Measurements from ENCODE around the gene PUS10.
A peak's percentile ranks its signal among the peaks of the same experiment; 100 is the strongest.

The PUS10 gene

GRCh38 chr2:61023670-61024069 lies 5.6 kb upstream of the PUS10 start:
- TF ChIP-seq HDGF (IDR thresholded peaks at IDR 0.05; ENCODE audit: borderline replicate concordance) (no peak), ARNT (IDR thresholded peaks at IDR 0.05) (no peak), BHLHE40 (IDR thresholded peaks at IDR 0.05; ENCODE audit: borderline replicate concordance) (no peak), TARDBP (IDR thresholded peaks at IDR 0.05) (no peak), CTBP1 (IDR thresholded peaks at IDR 0.05; ENCODE audit: borderline replicate concordance) (no peak), LEF1 (IDR thresholded peaks at IDR 0.05; ENCODE audit: borderline replicate concordance) (no peak)

GRCh38 chr2:61021228-61021660 lies 3.2 kb upstream of the PUS10 start:
- POLR2A ChIA-PET, result no interaction called here
- CTCF ChIA-PET, result no interaction called here
- no peak for DNase-seq (ENCODE audit: extremely low spot score)
- TF ChIP-seq SUZ12 (IDR thresholded peaks at IDR 0.05), result no peak
- TF ChIP-seq HDGF (IDR thresholded peaks at IDR 0.05; ENCODE audit: borderline replicate concordance), result no peak
- no peak for TF ChIP-seq ZNF384 (IDR thresholded peaks at IDR 0.05)
- TF ChIP-seq TARDBP (IDR thresholded peaks at IDR 0.05), result no peak
- TF ChIP-seq SP1 (IDR thresholded peaks at IDR 0.05), result no peak
- TF ChIP-seq CTBP1 (IDR thresholded peaks at IDR 0.05; ENCODE audit: borderline replicate concordance), result no peak
- TF ChIP-seq FOXA1 (IDR thresholded peaks at IDR 0.05), result no peak
- no peak for TF ChIP-seq LEF1 (IDR thresholded peaks at IDR 0.05; ENCODE audit: borderline replicate concordance)
- no peak for TF ChIP-seq NFRKB (IDR thresholded peaks at IDR 0.05)
- TF ChIP-seq FOXM1 (IDR thresholded peaks at IDR 0.05; ENCODE audit: borderline replicate concordance), result no peak
- no peak for TF ChIP-seq FOXK2 (IDR thresholded peaks at IDR 0.05)
- no peak for TF ChIP-seq PKNOX1 (IDR thresholded peaks at IDR 0.05)
- no peak for TF ChIP-seq L3MBTL2 (conservative IDR thresholded peaks at IDR 0.05)

More at GRCh38 chr2:61023670-61024069, 5.6 kb upstream of the PUS10 start:
- no peak for DNase-seq (ENCODE audit: extremely low spot score)
- POLR2A ChIA-PET, result no interaction called here
- CTCF ChIA-PET, result interaction anchor here (0.6 kb wide), 1 partner anchor 24 kb away, joined by 5 read pairs; no protein-coding TSS in a partner anchor

- ChIA-PET CTCF (no interaction called here), POLR2A (no interaction called here)
- TF ChIP-seq ZNF384 (IDR thresholded peaks at IDR 0.05), result no peak
- TF ChIP-seq CTBP1 (IDR thresholded peaks at IDR 0.05; ENCODE audit: borderline replicate concordance), result no peak
- TF ChIP-seq FOXK2 (IDR thresholded peaks at IDR 0.05), result no peak
- no peak for TF ChIP-seq PKNOX1 (IDR thresholded peaks at IDR 0.05)
- TF ChIP-seq HDGF (IDR thresholded peaks at IDR 0.05; ENCODE audit: borderline replicate concordance), result no peak
- no peak for TF ChIP-seq BHLHE40 (IDR thresholded peaks at IDR 0.05; ENCODE audit: borderline replicate concordance)
- TF ChIP-seq LEF1 (IDR thresholded peaks at IDR 0.05; ENCODE audit: borderline replicate concordance), result no peak
- no peak for TF ChIP-seq FOXA1 (IDR thresholded peaks at IDR 0.05)
- no peak for TF ChIP-seq TARDBP (IDR thresholded peaks at IDR 0.05)
- TF ChIP-seq SP1 (IDR thresholded peaks at IDR 0.05), result no peak
- TF ChIP-seq FOXM1 (IDR thresholded peaks at IDR 0.05; ENCODE audit: borderline replicate concordance), result no peak
- TF ChIP-seq L3MBTL2 (conservative IDR thresholded peaks at IDR 0.05), result no peak
- TF ChIP-seq NFRKB (IDR thresholded peaks at IDR 0.05), result no peak
- no peak for TF ChIP-seq ELF4 (IDR thresholded peaks at IDR 0.05)
- no peak for TF ChIP-seq ARNT (IDR thresholded peaks at IDR 0.05)
- TF ChIP-seq SUZ12 (IDR thresholded peaks at IDR 0.05), result no peak
- DNase-seq (ENCODE audit: extremely low spot score), result no peak
Measured at GRCh38 chr2:61018798-61019197, 743 bp upstream of the PUS10 start.

GRCh38 chr2:61018318-61018755 lies 282 bp upstream of the PUS10 start:
- peak; percentile 9 for DNase-seq (ENCODE audit: extremely low spot score)
- TF ChIP-seq FOXA1 (IDR thresholded peaks at IDR 0.05), result no peak
- TF ChIP-seq LEF1 (IDR thresholded peaks at IDR 0.05; ENCODE audit: borderline replicate concordance), result no peak
- peak; percentile 51; the same call in 1 of the 2 replicates for TF ChIP-seq L3MBTL2 (conservative IDR thresholded peaks at IDR 0.05)
- no peak for TF ChIP-seq BHLHE40 (IDR thresholded peaks at IDR 0.05; ENCODE audit: borderline replicate concordance)
- no peak for TF ChIP-seq SUZ12 (IDR thresholded peaks at IDR 0.05)
- TF ChIP-seq FOXM1 (IDR thresholded peaks at IDR 0.05; ENCODE audit: borderline replicate concordance), result no peak
- TF ChIP-seq PKNOX1 (IDR thresholded peaks at IDR 0.05), result no peak
- no peak for TF ChIP-seq CTBP1 (IDR thresholded peaks at IDR 0.05; ENCODE audit: borderline replicate concordance)
- ChIA-PET CTCF (no interaction called here), POLR2A (interaction anchor here (0.9 to 2.1 kb wide), 6 partner anchors 9 to 263 kb away, joined by 3 to 5 read pairs (median 4); partner anchors contain the start of gene PAPOLG)

- peak; percentile 73 for DNase-seq (ENCODE audit: extremely low spot score)
- TF ChIP-seq LEF1 (IDR thresholded peaks at IDR 0.05; ENCODE audit: borderline replicate concordance) (no peak), SP1 (IDR thresholded peaks at IDR 0.05) (no peak), TARDBP (IDR thresholded peaks at IDR 0.05) (no peak; the same call in 1 of the 2 replicates), NFRKB (IDR thresholded peaks at IDR 0.05) (peak; percentile 92), BHLHE40 (IDR thresholded peaks at IDR 0.05; ENCODE audit: borderline replicate concordance) (no peak), ELF4 (IDR thresholded peaks at IDR 0.05) (peak; percentile 54; the same call in 1 of the 2 replicates), FOXM1 (IDR thresholded peaks at IDR 0.05; ENCODE audit: borderline replicate concordance) (no peak), CTBP1 (IDR thresholded peaks at IDR 0.05; ENCODE audit: borderline replicate concordance) (peak; percentile 93), L3MBTL2 (conservative IDR thresholded peaks at IDR 0.05) (peak; percentile 91)
- POLR2A ChIA-PET, result interaction anchor here (0.5 to 2.1 kb wide), 7 partner anchors 10 to 686 kb away, joined by 3 to 9 read pairs (median 4); partner anchors contain the start of gene PAPOLG
- CTCF ChIA-PET, result no interaction called here
Measured at GRCh38 chr2:61017003-61017555, 976 bp downstream of the PUS10 start.

All from HEK293T (cell line).